ENCODE data around the gene ACSL1. TPM values are rescaled to one million over a fixed set of nuclear protein-coding genes. Genes with fewer than 3 reads are reported as not detected.

Gene ACSL1
- total and polyA plus RNA-seq, 2 donors (not counting 3 experiments of a cell fraction or from before 2014, with no cell fraction given), result 7.3 to 17.7 TPM

DNA sequence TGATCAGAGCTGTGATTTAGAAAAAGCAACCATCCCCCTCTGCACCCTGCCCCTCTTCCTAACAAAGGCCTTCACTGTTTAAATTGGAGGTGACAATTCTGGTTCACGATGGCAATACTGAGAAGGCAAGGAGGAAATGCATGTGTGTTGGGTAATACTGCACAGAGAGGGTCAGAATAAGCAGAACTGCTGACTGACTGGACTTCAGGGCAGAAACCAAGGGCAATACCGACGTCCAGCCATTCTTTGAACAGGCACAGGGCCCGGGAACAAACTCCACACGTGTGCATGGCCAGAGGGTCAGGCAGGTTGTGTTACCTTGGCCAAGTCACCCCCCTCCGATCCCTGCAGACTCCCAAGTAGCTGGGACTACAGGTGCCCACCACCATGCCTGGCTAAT lies 6.0 kb downstream of the ACSL1 start:
- no peak overlapping the region for H2AFZ ChIP-seq (ENCODE audit: low read depth, low read length)
- TF ChIP-seq, protein P1, sequence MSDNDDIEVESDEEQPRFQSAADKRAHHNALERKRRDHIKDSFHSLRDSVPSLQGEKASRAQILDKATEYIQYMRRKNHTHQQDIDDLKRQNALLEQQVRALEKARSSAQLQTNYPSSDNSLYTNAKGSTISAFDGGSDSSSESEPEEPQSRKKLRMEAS (IDR thresholded peaks at IDR 0.05; ENCODE audit: insufficient read depth, insufficient read length), result no peak
- TF ChIP-seq POLR2A (IDR thresholded peaks at IDR 0.05; ENCODE audit: low read depth, low read length), result no peak
- no peak for TF ChIP-seq POLR2AphosphoS5 (IDR thresholded peaks at IDR 0.05; ENCODE audit: insufficient read depth, low read depth, low read length)
- no peak for TF ChIP-seq FOS (IDR thresholded peaks at IDR 0.05; ENCODE audit: borderline replicate concordance, insufficient read depth, low read length)
- TF ChIP-seq EZH2 (IDR thresholded peaks at IDR 0.05; ENCODE audit: borderline replicate concordance, low read depth, low read length, severe bottlenecking), result no peak
- TF ChIP-seq GATA2 (IDR thresholded peaks at IDR 0.05; ENCODE audit: insufficient read depth, insufficient read length, low read depth, low read length), result no peak
- TF ChIP-seq, protein P2, sequence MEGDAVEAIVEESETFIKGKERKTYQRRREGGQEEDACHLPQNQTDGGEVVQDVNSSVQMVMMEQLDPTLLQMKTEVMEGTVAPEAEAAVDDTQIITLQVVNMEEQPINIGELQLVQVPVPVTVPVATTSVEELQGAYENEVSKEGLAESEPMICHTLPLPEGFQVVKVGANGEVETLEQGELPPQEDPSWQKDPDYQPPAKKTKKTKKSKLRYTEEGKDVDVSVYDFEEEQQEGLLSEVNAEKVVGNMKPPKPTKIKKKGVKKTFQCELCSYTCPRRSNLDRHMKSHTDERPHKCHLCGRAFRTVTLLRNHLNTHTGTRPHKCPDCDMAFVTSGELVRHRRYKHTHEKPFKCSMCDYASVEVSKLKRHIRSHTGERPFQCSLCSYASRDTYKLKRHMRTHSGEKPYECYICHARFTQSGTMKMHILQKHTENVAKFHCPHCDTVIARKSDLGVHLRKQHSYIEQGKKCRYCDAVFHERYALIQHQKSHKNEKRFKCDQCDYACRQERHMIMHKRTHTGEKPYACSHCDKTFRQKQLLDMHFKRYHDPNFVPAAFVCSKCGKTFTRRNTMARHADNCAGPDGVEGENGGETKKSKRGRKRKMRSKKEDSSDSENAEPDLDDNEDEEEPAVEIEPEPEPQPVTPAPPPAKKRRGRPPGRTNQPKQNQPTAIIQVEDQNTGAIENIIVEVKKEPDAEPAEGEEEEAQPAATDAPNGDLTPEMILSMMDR (IDR thresholded peaks at IDR 0.05; ENCODE audit: extremely low read depth in 1 of 2, insufficient read depth in 1 of 2, low read depth in 1 of 2, low read length in 2 of 2), result no peak
- TF ChIP-seq JUN (IDR thresholded peaks at IDR 0.05; ENCODE audit: borderline replicate concordance, insufficient read depth, insufficient read length, low read depth), result no peak
- TF ChIP-seq MYC (IDR thresholded peaks at IDR 0.05; ENCODE audit: low read depth, low read length), result no peak
- no peak overlapping the region for H3K27ac ChIP-seq (ENCODE audit: insufficient read depth, low read depth, low read length)
- no peaks in the 10 kb centered on the region for H3K27me3 ChIP-seq (ENCODE audit: control insufficient read depth in 2 of 2, insufficient read depth in 2 of 2, low read length in 2 of 2)
- no peaks in the 10 kb centered on the region for H3K36me3 ChIP-seq (ENCODE audit: control insufficient read depth in 2 of 2, extremely low read depth in 1 of 2, insufficient read depth in 2 of 2, low read length in 2 of 2)
- no peak overlapping the region for H3K4me3 ChIP-seq (replicated peaks in 1 of 3; ENCODE audit: insufficient read depth in 1 of 3, low read depth in 1 of 3, low read length in 3 of 3)
- BruUV-seq (replicated peaks), result no TSS peak
- H3K9me3 ChIP-seq (replicated peaks; ENCODE audit: control insufficient read depth, insufficient read depth, low read length), result no peaks in the 10 kb centered on the region
- DNase-seq (ENCODE audit: low read depth, low spot score), result no peak
- dilution Hi-C loops (cut with MboI; ENCODE audit: extremely low pct_ligation_motif_present, low sequenced_read_pairs) (no loop called here), intact Hi-C loops (cut with micrococcal nuclease) (loop anchor here (10.0 kb wide), 3 partner anchors 245 to 1375 kb away; partner anchors contain the start of genes CYP4V2 and IRF2)
- H3K4me1 ChIP-seq (ENCODE audit: control insufficient read depth, extremely low read depth, insufficient read depth, low read length), result peaks cover 4% of the 10 kb centered on the region
- no peak overlapping the region for H3K9ac ChIP-seq (replicated peaks; ENCODE audit: extremely low read depth, insufficient read depth, low read length)
- ChIA-PET CTCF (interaction anchor here (0.6 to 3.6 kb wide), 2 partner anchors 74 to 76 kb away, joined by 3 to 18 read pairs; no protein-coding TSS in a partner anchor), POLR2A (no interaction called here)
- no peaks in the 10 kb centered on the region for H3K9me1 ChIP-seq (replicated peaks; ENCODE audit: control insufficient read depth, extremely low read depth, insufficient read depth, low read length)
- no peaks in the 10 kb centered on the region for H4K20me1 ChIP-seq (replicated peaks; ENCODE audit: control insufficient read depth, extremely low read depth, insufficient read depth, low read length)
- H3K79me2 ChIP-seq (ENCODE audit: control insufficient read depth, insufficient read depth, low read length), result no peaks in the 10 kb centered on the region
- no peak overlapping the region for H3K4me2 ChIP-seq (ENCODE audit: insufficient read depth, low read length)
- FAIRE-seq, result no peak

Data from endothelial cell of umbilical vein (primary cell).